ENCODE measurements around the gene NPB. TPM values are rescaled to one million over a fixed set of nuclear protein-coding genes. Genes with fewer than 3 reads are reported as not detected.

Gene NPB
- total and polyA plus RNA-seq, 2 donors (not counting 1 experiment from before 2014, with no cell fraction given), result 0.44 TPM; not detected in 1

DNA sequence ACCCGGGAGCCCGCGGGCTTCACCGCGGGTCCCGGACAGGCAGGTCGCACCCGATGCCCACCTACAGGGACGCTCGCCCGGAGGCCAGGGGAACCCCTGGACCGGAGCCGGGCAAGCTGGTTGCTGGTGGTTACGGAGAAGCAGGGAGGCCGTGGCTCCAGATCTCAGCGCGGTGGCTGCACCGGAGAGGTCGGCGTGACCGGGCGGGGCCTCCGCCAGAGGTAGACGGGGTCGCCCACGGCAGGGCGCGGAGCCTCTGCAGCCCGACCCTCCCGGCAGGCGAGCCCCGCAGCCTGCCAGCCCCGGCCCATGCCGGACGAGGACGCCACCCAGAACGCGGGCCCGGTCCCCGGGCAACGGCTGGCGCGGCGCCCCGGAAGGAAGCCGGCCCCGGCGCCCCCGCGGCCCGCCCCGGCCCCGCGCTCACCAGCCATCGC lies 8.8 kb downstream of the NPB start:
- Histone ChIP-seq H4K20me1 (ENCODE audit: control insufficient read depth, insufficient read depth, low read length, poor library complexity, severe bottlenecking) (peaks cover 55% of the 10 kb centered on the region), H3K9me3 (ENCODE audit: control extremely low read depth in 1 of 3, control insufficient read depth in 2 of 3, insufficient read depth in 1 of 3, low read length in 2 of 3) (peaks cover 0 to 3% (median 0%) of the 10 kb centered on the region in 3 donors), H3K27me3 (replicated peaks in 1 of 4; ENCODE audit: control extremely low read depth in 1 of 4, control insufficient read depth in 3 of 4, insufficient read depth in 4 of 4, low read length in 3 of 4) (no peaks in the 10 kb centered on the region), H3K4me2 (replicated peaks; ENCODE audit: low read depth, low read length, poor library complexity, severe bottlenecking) (peak overlapping the region; percentile 99), H3K27ac (ENCODE audit: low read length in 2 of 2) (peak overlapping the region in 1 of 2 donors; percentile 59), H3K9ac (ENCODE audit: low read length) (peak overlapping the region; percentile 73), H3K36me3 (replicated peaks in 1 of 2; ENCODE audit: control extremely low read depth in 1 of 2, control insufficient read depth in 1 of 2, extremely low read depth in 1 of 2, insufficient read depth in 2 of 2, low read length in 1 of 2) (peaks cover 0 to 42% of the 10 kb centered on the region in 2 experiments), H3K4me3 (ENCODE audit: control extremely low read depth in 1 of 5, extremely low read depth in 1 of 5, insufficient read depth in 1 of 5, low read depth in 2 of 5, low read length in 4 of 5) (peak overlapping the region; percentile 43 to 75 (median 65)), H3K4me1 (ENCODE audit: control insufficient read depth in 2 of 2, insufficient read depth in 2 of 2, low read length in 2 of 2) (peaks cover 10 to 17% of the 10 kb centered on the region in 2 donors), H2AFZ (ENCODE audit: insufficient read depth, low read depth, low read length, poor library complexity, severe bottlenecking) (peak overlapping the region; percentile 74), H3K79me2 (ENCODE audit: control insufficient read depth, insufficient read depth, low read length) (peaks cover 36% of the 10 kb centered on the region)
- no peak for TF ChIP-seq EZH2 (IDR thresholded peaks at IDR 0.05; ENCODE audit: borderline replicate concordance, insufficient read depth, low read depth, low read length, poor library complexity, severe bottlenecking)
- TF ChIP-seq, protein P1, sequence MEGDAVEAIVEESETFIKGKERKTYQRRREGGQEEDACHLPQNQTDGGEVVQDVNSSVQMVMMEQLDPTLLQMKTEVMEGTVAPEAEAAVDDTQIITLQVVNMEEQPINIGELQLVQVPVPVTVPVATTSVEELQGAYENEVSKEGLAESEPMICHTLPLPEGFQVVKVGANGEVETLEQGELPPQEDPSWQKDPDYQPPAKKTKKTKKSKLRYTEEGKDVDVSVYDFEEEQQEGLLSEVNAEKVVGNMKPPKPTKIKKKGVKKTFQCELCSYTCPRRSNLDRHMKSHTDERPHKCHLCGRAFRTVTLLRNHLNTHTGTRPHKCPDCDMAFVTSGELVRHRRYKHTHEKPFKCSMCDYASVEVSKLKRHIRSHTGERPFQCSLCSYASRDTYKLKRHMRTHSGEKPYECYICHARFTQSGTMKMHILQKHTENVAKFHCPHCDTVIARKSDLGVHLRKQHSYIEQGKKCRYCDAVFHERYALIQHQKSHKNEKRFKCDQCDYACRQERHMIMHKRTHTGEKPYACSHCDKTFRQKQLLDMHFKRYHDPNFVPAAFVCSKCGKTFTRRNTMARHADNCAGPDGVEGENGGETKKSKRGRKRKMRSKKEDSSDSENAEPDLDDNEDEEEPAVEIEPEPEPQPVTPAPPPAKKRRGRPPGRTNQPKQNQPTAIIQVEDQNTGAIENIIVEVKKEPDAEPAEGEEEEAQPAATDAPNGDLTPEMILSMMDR (IDR thresholded peaks at IDR 0.05), result no peak
- Mint-ChIP-seq H3K9me3 (ENCODE audit: insufficient read depth) (no peaks in the 10 kb centered on the region), H3K27ac (no peak overlapping the region), H3K4me3 (peak overlapping the region; percentile 86), H3K4me1 (peaks cover 11% of the 10 kb centered on the region), H3K27me3 (no peaks in the 10 kb centered on the region)
- intact Hi-C loops (cut with micrococcal nuclease), result loop anchor here (1.0 to 2.0 kb wide), 4 partner anchors 16 to 112 kb away; partner anchors contain the start of genes ALYREF, ANAPC11, LRRC45 and MAFG
- WGBS (ENCODE audit: insufficient coverage), result under 1% methylated on average over 55 of the region's 55 CpGs
- ATAC-seq (ENCODE audit: low read depth) (no peak), DNase-seq (no peak)
- ChIA-PET POLR2A (no interaction called here), CTCF (interaction anchor here (0.6 kb wide), 1 partner anchor 791 kb away, joined by 3 read pairs; no protein-coding TSS in a partner anchor)

DNA sequence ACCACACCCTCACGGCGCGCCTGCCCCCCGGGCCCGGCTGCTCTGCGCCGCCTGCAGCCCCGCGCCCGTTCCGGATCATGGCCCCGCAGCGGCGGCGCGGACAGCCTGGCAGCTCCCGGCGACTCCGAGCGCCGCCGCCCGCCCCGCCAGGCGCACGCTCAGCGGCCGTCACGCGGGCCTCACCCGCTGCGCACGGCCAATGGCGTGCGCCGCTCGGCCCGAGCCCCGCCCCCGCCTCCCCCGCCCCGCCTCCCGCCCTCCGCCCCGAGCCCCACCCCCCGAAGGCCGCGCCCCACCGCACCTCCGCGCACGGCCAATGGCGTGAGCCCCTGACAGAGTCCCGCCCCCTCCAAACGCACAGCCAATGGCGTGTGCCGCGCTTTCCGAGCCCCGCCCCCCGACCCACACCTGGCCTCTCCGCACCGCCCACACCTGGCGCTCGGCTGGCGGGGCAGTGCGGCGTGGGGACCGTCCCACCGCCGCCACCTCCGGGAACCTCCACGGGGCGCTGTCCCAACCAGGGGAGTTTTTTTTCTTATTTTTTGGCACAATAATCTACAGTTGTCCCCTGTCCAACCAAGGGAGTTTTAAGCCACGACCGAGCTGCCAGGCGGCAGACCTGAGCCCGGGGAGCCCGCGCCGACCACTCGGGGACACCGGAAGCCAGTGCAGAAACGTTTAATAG lies 9.4 kb downstream of the NPB start, which contains the start of gene PCYT2:
TSS of gene PCYT2 (minus strand) at position 123 of the 685 bp plus-strand sequence. CDS start at position 79, 44 bp downstream.
- H3K4me3 ChIP-seq (ENCODE audit: control extremely low read depth in 1 of 5, extremely low read depth in 1 of 5, insufficient read depth in 1 of 5, low read depth in 2 of 5, low read length in 4 of 5), result peak within 1 kb of the TSS; percentile 43 to 75 (median 65)
- H3K27ac ChIP-seq (ENCODE audit: low read length in 2 of 2), result peak within 1 kb of the TSS in 1 of 2 donors; percentile 59
- H3K4me1 Mint-ChIP-seq, result peaks cover 15% of the 10 kb centered on the region
- H3K36me3 ChIP-seq (replicated peaks in 1 of 2; ENCODE audit: control extremely low read depth in 1 of 2, control insufficient read depth in 1 of 2, extremely low read depth in 1 of 2, insufficient read depth in 2 of 2, low read length in 1 of 2), result peaks cover 0 to 41% of the 10 kb centered on the region in 2 experiments
- peak within 1 kb of the TSS; percentile 63 for H3K27ac Mint-ChIP-seq
- H4K20me1 ChIP-seq (ENCODE audit: control insufficient read depth, insufficient read depth, low read length, poor library complexity, severe bottlenecking), result peaks cover 61% of the 10 kb centered on the region
- intact Hi-C loops (cut with micrococcal nuclease), result loop anchor here (1.0 to 2.0 kb wide), 4 partner anchors 15 to 112 kb away; partner anchors contain the start of genes ALYREF, ANAPC11, LRRC45 and MAFG
- TF ChIP-seq, protein P1 (IDR thresholded peaks at IDR 0.05), result no peak
- no peak for TF ChIP-seq EZH2 (IDR thresholded peaks at IDR 0.05; ENCODE audit: borderline replicate concordance, insufficient read depth, low read depth, low read length, poor library complexity, severe bottlenecking)
- peak within 1 kb of the TSS; percentile 74 for H2AFZ ChIP-seq (ENCODE audit: insufficient read depth, low read depth, low read length, poor library complexity, severe bottlenecking)
- DNase-seq, result peak; percentile 94
- H3K4me3 Mint-ChIP-seq, result peak within 1 kb of the TSS; percentile 86
- H3K4me1 ChIP-seq (ENCODE audit: control insufficient read depth in 2 of 2, insufficient read depth in 2 of 2, low read length in 2 of 2), result peaks cover 10 to 19% of the 10 kb centered on the region in 2 donors
- ChIA-PET CTCF (interaction anchor here (0.6 kb wide), 1 partner anchor 790 kb away, joined by 3 read pairs; no protein-coding TSS in a partner anchor), POLR2A (interaction anchor here (0.6 kb wide), 1 partner anchor 67 kb away, joined by 3 read pairs; no protein-coding TSS in a partner anchor)
- H3K27me3 Mint-ChIP-seq, result no peaks in the 10 kb centered on the region
- 6% methylated on average over 55 of the region's 84 CpGs for WGBS (ENCODE audit: insufficient coverage)
- H3K9me3 Mint-ChIP-seq (ENCODE audit: insufficient read depth), result no peaks in the 10 kb centered on the region
- ATAC-seq (ENCODE audit: low read depth), result peak; percentile 95
- H3K79me2 ChIP-seq (ENCODE audit: control insufficient read depth, insufficient read depth, low read length), result peaks cover 41% of the 10 kb centered on the region
- peaks cover 0 to 3% (median 0%) of the 10 kb centered on the region in 3 donors for H3K9me3 ChIP-seq (ENCODE audit: control extremely low read depth in 1 of 3, control insufficient read depth in 2 of 3, insufficient read depth in 1 of 3, low read length in 2 of 3)
- H3K9ac ChIP-seq (ENCODE audit: low read length), result peak within 1 kb of the TSS; percentile 73
- H3K27me3 ChIP-seq (replicated peaks in 1 of 4; ENCODE audit: control extremely low read depth in 1 of 4, control insufficient read depth in 3 of 4, insufficient read depth in 4 of 4, low read length in 3 of 4), result no peaks in the 10 kb centered on the region
- peak within 1 kb of the TSS; percentile 99 for H3K4me2 ChIP-seq (replicated peaks; ENCODE audit: low read depth, low read length, poor library complexity, severe bottlenecking)

Measured in B cell (primary cell).